ENCODE results near the gene LAMA2. TPM values are rescaled to one million over a fixed set of nuclear protein-coding genes. Genes with fewer than 3 reads are reported as not detected.

The LAMA2 gene
- total RNA-seq, 4 donors from 2014 or later = 115 to 153 (median 134) TPM

- 77% methylated on average over 4 of the region's 4 CpGs for WGBS
- Histone ChIP-seq H3K27me3 (no peaks in the 10 kb centered on the region), H3K9me3 (no peaks in the 10 kb centered on the region), H3K4me3 (no peak overlapping the region), H3K27ac (replicated peaks in 1 of 4) (no peak overlapping the region), H3K4me1 (no peaks in the 10 kb centered on the region), H3K36me3 (no peaks in the 10 kb centered on the region)
- intact Hi-C loops (cut with DNase I) = no loop called here
- TF ChIP-seq EP300 (IDR thresholded peaks at IDR 0.05) (no peak), POLR2A (IDR thresholded peaks at IDR 0.05; ENCODE audit: low read depth) (no peak), CTCF (IDR thresholded peaks at IDR 0.05) (no peak), POLR2AphosphoS5 (IDR thresholded peaks at IDR 0.05) (no peak)
- DNase-seq (ENCODE audit: extremely low spot score) = no peak
Observed at GRCh38 chr6:128847431-128848210, 35.3 kb upstream of the LAMA2 start.

- intact Hi-C loops (cut with DNase I) = no loop called here
- H3K27ac ChIP-seq (replicated peaks in 1 of 4) = no peak overlapping the region
- 68% methylated on average over 7 of the region's 7 CpGs for WGBS
Observed at GRCh38 chr6:128848212-128848935, 34.6 kb upstream of the LAMA2 start.

GRCh38 chr6:128855581-128856085 lies 27.3 kb upstream of the LAMA2 start:
- DNase-seq (ENCODE audit: extremely low spot score) = no peak
- Histone ChIP-seq H3K9me3 (peaks cover 0 to 6% (median 2%) of the 10 kb centered on the region in 4 donors), H3K36me3 (no peaks in the 10 kb centered on the region), H3K4me1 (no peaks in the 10 kb centered on the region), H3K27me3 (no peaks in the 10 kb centered on the region), H3K27ac (replicated peaks in 1 of 4) (no peak overlapping the region), H3K4me3 (no peak overlapping the region)
- 67% methylated on average over 5 of the region's 5 CpGs for WGBS
- no peak for TF ChIP-seq CTCF (IDR thresholded peaks at IDR 0.05)
- no peak for TF ChIP-seq POLR2AphosphoS5 (IDR thresholded peaks at IDR 0.05)
- no peak for TF ChIP-seq POLR2A (IDR thresholded peaks at IDR 0.05; ENCODE audit: low read depth)
- no peak for TF ChIP-seq EP300 (IDR thresholded peaks at IDR 0.05)
- intact Hi-C loops (cut with DNase I) = no loop called here

More at GRCh38 chr6:128848212-128848935, 34.6 kb upstream of the LAMA2 start:
- H3K9me3 ChIP-seq = no peaks in the 10 kb centered on the region
- H3K4me3 ChIP-seq = no peak overlapping the region
- no peaks in the 10 kb centered on the region for H3K36me3 ChIP-seq
- H3K4me1 ChIP-seq = no peaks in the 10 kb centered on the region
- TF ChIP-seq POLR2AphosphoS5 (IDR thresholded peaks at IDR 0.05) (no peak), POLR2A (IDR thresholded peaks at IDR 0.05; ENCODE audit: low read depth) (no peak), CTCF (IDR thresholded peaks at IDR 0.05) (no peak), EP300 (IDR thresholded peaks at IDR 0.05) (no peak)
- no peaks in the 10 kb centered on the region for H3K27me3 ChIP-seq
- no peak for DNase-seq (ENCODE audit: extremely low spot score)

GRCh38 chr6:128857806-128858205 lies 25.1 kb upstream of the LAMA2 start:
- no peaks in the 10 kb centered on the region for H3K27me3 ChIP-seq
- WGBS = 83% methylated on average over 5 of the region's 5 CpGs
- intact Hi-C loops (cut with DNase I) = no loop called here

More at GRCh38 chr6:128857806-128858205, 25.1 kb upstream of the LAMA2 start:
- TF ChIP-seq EP300 (IDR thresholded peaks at IDR 0.05) = no peak
- no peak for TF ChIP-seq CTCF (IDR thresholded peaks at IDR 0.05)
- no peak for TF ChIP-seq POLR2A (IDR thresholded peaks at IDR 0.05; ENCODE audit: low read depth)
- TF ChIP-seq POLR2AphosphoS5 (IDR thresholded peaks at IDR 0.05) = no peak
- DNase-seq (ENCODE audit: extremely low spot score) = no peak
- no peak overlapping the region for H3K27ac ChIP-seq (replicated peaks in 1 of 4)
- no peaks in the 10 kb centered on the region for H3K4me1 ChIP-seq
- H3K36me3 ChIP-seq = no peaks in the 10 kb centered on the region
- H3K9me3 ChIP-seq = peaks cover 0 to 12% (median 5%) of the 10 kb centered on the region in 4 donors
- H3K4me3 ChIP-seq = no peak overlapping the region
